ENCODE measurements around the gene TSPAN18. TPM values are rescaled to one million over a fixed set of nuclear protein-coding genes. Genes with fewer than 3 reads are reported as not detected.
A peak's percentile ranks its signal among the peaks of the same experiment; 100 is the strongest.

TSPAN18 gene
- total and polyA plus RNA-seq, 8 donors = 2.1 to 60.3 (median 11.0) TPM

DNA sequence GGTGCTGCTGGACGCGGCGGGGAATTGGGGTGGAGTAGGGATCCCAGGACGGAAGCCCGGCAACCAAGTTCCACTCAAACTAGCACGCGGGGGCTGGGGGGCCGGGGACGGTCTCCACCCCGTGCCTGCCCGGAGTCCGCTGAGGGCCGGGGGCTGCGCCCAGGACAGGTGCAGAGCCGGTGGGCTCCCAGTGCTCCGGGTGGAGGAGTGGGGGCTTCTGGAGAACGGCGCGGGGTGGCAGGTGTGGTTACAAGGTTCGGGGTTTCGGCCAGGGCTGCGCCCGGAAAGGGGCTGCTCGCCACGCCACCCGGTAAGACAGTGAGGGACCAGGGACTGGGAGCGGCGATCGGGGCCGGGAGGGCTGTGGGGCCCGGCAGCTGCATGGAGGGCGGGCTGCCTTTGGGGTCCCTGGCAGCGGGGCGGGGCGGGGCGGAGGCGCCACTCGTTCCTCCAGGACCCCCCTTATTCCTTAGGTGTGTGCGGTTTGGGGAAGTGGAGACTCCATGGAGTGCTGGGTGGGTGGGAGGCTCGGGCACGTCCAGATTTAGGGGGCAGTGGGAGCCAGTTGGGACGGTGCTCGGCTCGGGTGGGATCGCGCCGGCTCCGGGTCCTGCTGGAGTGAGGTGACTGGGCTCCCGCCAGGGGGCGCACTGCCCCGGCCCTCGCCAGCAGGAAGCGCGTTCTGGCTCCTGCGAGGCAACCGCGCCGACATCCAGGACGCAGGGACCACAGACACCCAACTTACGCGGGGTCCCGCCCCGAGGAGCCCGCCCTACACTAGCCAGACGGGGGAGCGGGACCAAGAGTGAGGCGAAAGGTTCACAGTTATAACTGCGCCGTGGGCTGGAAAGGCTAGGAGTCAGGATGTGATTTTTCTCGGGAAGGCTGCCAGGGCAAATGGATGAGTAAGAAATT is 868 bp downstream of the TSPAN18 start:
- TF ChIP-seq EP300 (IDR thresholded peaks at IDR 0.05) = no peak
- peak in 2 of 3 donors; percentile 10 to 22 for TF ChIP-seq POLR2AphosphoS5 (IDR thresholded peaks at IDR 0.05)
- TF ChIP-seq, protein P1, sequence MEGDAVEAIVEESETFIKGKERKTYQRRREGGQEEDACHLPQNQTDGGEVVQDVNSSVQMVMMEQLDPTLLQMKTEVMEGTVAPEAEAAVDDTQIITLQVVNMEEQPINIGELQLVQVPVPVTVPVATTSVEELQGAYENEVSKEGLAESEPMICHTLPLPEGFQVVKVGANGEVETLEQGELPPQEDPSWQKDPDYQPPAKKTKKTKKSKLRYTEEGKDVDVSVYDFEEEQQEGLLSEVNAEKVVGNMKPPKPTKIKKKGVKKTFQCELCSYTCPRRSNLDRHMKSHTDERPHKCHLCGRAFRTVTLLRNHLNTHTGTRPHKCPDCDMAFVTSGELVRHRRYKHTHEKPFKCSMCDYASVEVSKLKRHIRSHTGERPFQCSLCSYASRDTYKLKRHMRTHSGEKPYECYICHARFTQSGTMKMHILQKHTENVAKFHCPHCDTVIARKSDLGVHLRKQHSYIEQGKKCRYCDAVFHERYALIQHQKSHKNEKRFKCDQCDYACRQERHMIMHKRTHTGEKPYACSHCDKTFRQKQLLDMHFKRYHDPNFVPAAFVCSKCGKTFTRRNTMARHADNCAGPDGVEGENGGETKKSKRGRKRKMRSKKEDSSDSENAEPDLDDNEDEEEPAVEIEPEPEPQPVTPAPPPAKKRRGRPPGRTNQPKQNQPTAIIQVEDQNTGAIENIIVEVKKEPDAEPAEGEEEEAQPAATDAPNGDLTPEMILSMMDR (IDR thresholded peaks at IDR 0.05) = peak in 5 of 7 experiments; percentile 60 to 94 (median 86)
- TF ChIP-seq POLR2A (IDR thresholded peaks at IDR 0.05) = no peak
- intact Hi-C loops (cut with DNase I; ENCODE audit: low total_unique reads) = loop anchor here (5.0 kb wide), 1 partner anchor 180 kb away; no protein-coding TSS in a partner anchor
- Histone ChIP-seq H3K27me3 (peaks cover 0 to 55% (median 35%) of the 10 kb centered on the region in 3 donors), H3K36me3 (no peaks in the 10 kb centered on the region), H3K9me3 (no peaks in the 10 kb centered on the region), H3K4me3 (peak overlapping the region; percentile 68 to 76 (median 71)), H3K27ac (peak overlapping the region; percentile 16 to 85 (median 72)), H3K4me1 (peaks cover 15 to 56% (median 38%) of the 10 kb centered on the region in 4 donors)
- 1 to 2% (median 1%) methylated on average over 38 to 70 of the region's 70 CpGs for WGBS, 5 donors
- peak; percentile 77 to 95 for DNase-seq

DNA sequence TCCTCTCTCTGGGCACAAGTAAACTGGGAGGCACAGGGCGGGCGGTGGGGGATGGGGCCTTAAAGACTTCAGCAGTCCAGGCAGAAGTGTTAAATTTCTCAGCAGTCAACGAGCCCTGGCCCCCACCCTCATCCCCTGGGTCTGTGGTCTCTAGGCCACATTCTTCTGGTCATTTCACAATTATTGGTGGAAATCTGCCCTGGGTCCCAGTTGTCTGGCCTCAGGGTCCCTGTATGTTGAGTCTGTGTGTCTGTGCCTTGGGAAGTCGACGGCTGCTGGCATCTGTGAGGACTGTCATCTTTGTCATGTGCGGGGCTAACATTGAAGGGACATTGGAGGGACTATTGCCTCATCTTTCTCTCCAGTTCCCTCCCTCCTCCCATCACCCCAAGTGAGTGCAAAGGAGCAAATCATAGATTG is 1.7 kb downstream of the TSPAN18 start:
- peaks cover 0 to 55% (median 35%) of the 10 kb centered on the region in 3 donors for H3K27me3 ChIP-seq
- DNase-seq = no peak
- intact Hi-C loops (cut with DNase I; ENCODE audit: low total_unique reads) = loop anchor here (5.0 kb wide), 1 partner anchor 179 kb away; no protein-coding TSS in a partner anchor
- peak overlapping the region in 4 of 5 donors; percentile 71 to 85 (median 73) for H3K27ac ChIP-seq
- H3K4me1 ChIP-seq = peaks cover 15 to 56% (median 40%) of the 10 kb centered on the region in 4 donors
- peak overlapping the region in 3 of 4 donors; percentile 68 to 72 (median 70) for H3K4me3 ChIP-seq
- TF ChIP-seq, protein P1 (IDR thresholded peaks at IDR 0.05) = no peak
- TF ChIP-seq EP300 (IDR thresholded peaks at IDR 0.05) (no peak), POLR2AphosphoS5 (IDR thresholded peaks at IDR 0.05) (no peak), POLR2A (IDR thresholded peaks at IDR 0.05) (no peak)
- H3K9me3 ChIP-seq = no peaks in the 10 kb centered on the region
- no peaks in the 10 kb centered on the region for H3K36me3 ChIP-seq
- 49 to 67% (median 59%) methylated on average over 6 of the region's 6 CpGs for WGBS, 5 donors

DNA sequence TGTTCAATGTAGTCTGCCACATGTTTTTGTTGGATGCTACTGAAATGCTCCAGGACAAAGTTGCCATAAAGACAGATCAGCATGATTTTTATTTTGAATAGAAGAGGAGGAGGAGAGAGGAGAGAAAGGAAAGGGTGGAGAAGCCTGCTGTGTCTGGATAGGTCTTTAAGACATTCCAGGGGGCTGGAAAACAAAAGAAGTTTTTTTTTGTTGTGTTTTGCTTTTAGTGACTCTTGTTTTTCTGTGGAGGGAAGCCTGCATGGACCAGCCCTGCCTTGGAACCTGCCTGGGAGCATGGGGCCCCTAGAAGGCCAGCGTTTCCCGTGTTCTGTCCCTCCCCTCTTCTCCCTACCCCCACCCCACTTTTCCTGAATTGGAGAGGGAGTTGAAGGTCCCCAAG is 2.3 kb downstream of the TSPAN18 start:
- no peak for DNase-seq
- Histone ChIP-seq H3K27ac (peak overlapping the region in 4 of 5 donors; percentile 71 to 85 (median 73)), H3K36me3 (no peaks in the 10 kb centered on the region), H3K27me3 (peaks cover 0 to 55% (median 35%) of the 10 kb centered on the region in 3 donors), H3K9me3 (no peaks in the 10 kb centered on the region), H3K4me3 (no peak overlapping the region), H3K4me1 (peaks cover 15 to 58% (median 41%) of the 10 kb centered on the region in 4 donors)
- intact Hi-C loops (cut with DNase I; ENCODE audit: low total_unique reads) = loop anchor here (5.0 kb wide), 1 partner anchor 178 kb away; no protein-coding TSS in a partner anchor
- WGBS, 5 donors = 35 to 72% (median 50%) methylated on average over 2 of the region's 2 CpGs
- no peak for TF ChIP-seq POLR2A (IDR thresholded peaks at IDR 0.05)
- TF ChIP-seq POLR2AphosphoS5 (IDR thresholded peaks at IDR 0.05) = no peak
- TF ChIP-seq, protein P1 (IDR thresholded peaks at IDR 0.05) = no peak

DNA sequence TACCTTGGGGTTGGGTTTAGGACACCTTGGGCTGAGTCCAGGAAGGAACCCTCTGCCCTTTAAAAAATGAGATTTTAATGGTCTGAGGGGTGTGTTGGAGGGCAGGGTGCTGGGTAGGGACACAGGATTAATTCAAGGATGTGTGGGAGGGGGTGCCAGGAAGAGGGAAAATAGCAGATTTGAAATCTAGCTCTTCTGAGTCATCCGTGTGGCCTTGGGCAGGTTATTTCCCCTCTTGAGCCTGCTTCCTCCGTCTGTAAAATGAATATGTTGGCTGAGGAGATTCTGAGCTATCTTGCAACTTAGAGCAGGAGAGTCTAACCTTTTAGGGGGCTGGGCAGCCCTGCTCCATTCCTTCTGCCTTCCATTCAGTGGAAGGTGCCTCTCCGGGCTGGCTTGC is 3.0 kb downstream of the TSPAN18 start:
- no peak overlapping the region for H3K4me3 ChIP-seq
- H3K4me1 ChIP-seq = peaks cover 15 to 62% (median 41%) of the 10 kb centered on the region in 4 donors
- peak overlapping the region in 3 of 5 donors; percentile 71 to 85 (median 74) for H3K27ac ChIP-seq
- DNase-seq = no peak
- no peak for TF ChIP-seq POLR2A (IDR thresholded peaks at IDR 0.05)
- TF ChIP-seq, protein P1 (IDR thresholded peaks at IDR 0.05) = no peak
- no peak for TF ChIP-seq POLR2AphosphoS5 (IDR thresholded peaks at IDR 0.05)
- no peak for TF ChIP-seq EP300 (IDR thresholded peaks at IDR 0.05)
- no peaks in the 10 kb centered on the region for H3K36me3 ChIP-seq
- no peaks in the 10 kb centered on the region for H3K9me3 ChIP-seq
- 63 to 77% (median 71%) methylated on average over 3 of the region's 3 CpGs for WGBS, 5 donors
- intact Hi-C loops (cut with DNase I; ENCODE audit: low total_unique reads) = loop anchor here (5.0 kb wide), 1 partner anchor 178 kb away; no protein-coding TSS in a partner anchor
- peaks cover 0 to 55% (median 35%) of the 10 kb centered on the region in 3 donors for H3K27me3 ChIP-seq

All from stomach (tissue), 9 donors.